ENCODE results near the gene TRAK1.

- TF ChIP-seq EP300 (IDR thresholded peaks at IDR 0.05) (no peak), CTCF (IDR thresholded peaks at IDR 0.05) (no peak), POLR2AphosphoS5 (IDR thresholded peaks at IDR 0.05) (peak; percentile 96), POLR2A (IDR thresholded peaks at IDR 0.05) (no peak)
Observed at GRCh38 chr3:42080453-42080872, 10.7 kb upstream of the TRAK1 start.
